Gastroesophageal sphincter (tissue), 3 donors: ENCODE measurements around the gene C2CD4D.
"Not testable (repeated sequence)": the region's sequence is repeated elsewhere in the genome, so short reads cannot be mapped to it uniquely, and the experiment has no call there.

Source experiments
- CTCF ChIP-seq, 4 experiments: fragments of 200-600 bp in 2 of 4; fragments of 450-650 bp in 2 of 4; sonication (generic) in 1 of 4; IDR thresholded peaks; one replicate each; pipeline ENCODE4 v1.5.1; 2017 to 2019; ENCODE audit warnings: antibody characterized with exemption in 4 of 4, mild to moderate bottlenecking in 2 of 4, moderate library complexity in 2 of 4
- POLR2A ChIP-seq, 2 donors: fragments of 450-650 bp; IDR thresholded peaks; one replicate each; pipeline ENCODE4 v1.6.1; 2017; ENCODE audit warnings: antibody characterized with exemption in 2 of 2, mild to moderate bottlenecking in 2 of 2, moderate library complexity in 1 of 2

GRCh38 chr1:151882918-151883317 is 43.3 kb upstream of the C2CD4D start:
- TF ChIP-seq CTCF, POLR2A (IDR thresholded peaks at IDR 0.05): not testable (repeated sequence)
